Esophagus squamous epithelium (tissue), 4 donors: ENCODE data around the gene GOLGA6L10.

Source experiments
- CTCF ChIP-seq, 6 experiments: fragments of 450-650 bp in 4 of 6; fragments of 200-600 bp in 2 of 6; sonication (generic) in 2 of 6; IDR thresholded peaks; one replicate each; pipeline ENCODE4 v1.5.1; 2016 to 2019; ENCODE audit warnings: antibody characterized with exemption in 6 of 6, mild to moderate bottlenecking in 4 of 6, moderate library complexity in 4 of 6
- POLR2A ChIP-seq, 4 donors: fragments of 450-650 bp; IDR thresholded peaks; one replicate each; pipeline ENCODE4 v1.6.1; 2017; ENCODE audit warnings: antibody characterized with exemption in 4 of 4, mild to moderate bottlenecking in 4 of 4, moderate library complexity in 3 of 4

- no peak for TF ChIP-seq POLR2A (IDR thresholded peaks at IDR 0.05)
- no peak for TF ChIP-seq CTCF (IDR thresholded peaks at IDR 0.05)
Observed at GRCh38 chr15:82292271-82292670, 57.0 kb downstream of the GOLGA6L10 start.
